Measurements from ENCODE around the gene PGAM5.
"Not testable (repeated sequence)": the region's sequence is repeated elsewhere in the genome, so short reads cannot be mapped to it uniquely, and the experiment has no call there.

The PGAM5 gene

DNA sequence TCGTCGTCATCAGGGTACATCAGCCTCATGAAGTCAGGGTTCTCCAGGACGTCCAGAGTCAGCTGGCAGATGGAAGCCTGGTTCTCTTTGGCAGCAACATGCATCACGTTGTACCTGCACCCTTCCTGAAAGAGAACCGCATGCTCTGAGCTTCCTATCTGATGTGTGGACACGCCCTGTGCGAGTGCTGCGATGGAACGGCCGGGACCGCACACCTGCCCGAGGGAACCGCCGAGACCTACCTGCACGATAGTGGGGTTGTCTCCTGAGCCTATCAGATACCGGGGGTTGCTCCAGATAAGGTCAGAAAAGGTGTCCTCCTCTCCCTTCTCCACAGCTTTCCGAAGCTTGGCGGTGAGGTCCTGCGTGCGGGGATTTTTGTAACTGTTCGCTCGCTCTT, 37.3 kb downstream of the PGAM5 start:
- DNase-seq (ENCODE audit: low read depth in 2 of 2): no peak

DNA sequence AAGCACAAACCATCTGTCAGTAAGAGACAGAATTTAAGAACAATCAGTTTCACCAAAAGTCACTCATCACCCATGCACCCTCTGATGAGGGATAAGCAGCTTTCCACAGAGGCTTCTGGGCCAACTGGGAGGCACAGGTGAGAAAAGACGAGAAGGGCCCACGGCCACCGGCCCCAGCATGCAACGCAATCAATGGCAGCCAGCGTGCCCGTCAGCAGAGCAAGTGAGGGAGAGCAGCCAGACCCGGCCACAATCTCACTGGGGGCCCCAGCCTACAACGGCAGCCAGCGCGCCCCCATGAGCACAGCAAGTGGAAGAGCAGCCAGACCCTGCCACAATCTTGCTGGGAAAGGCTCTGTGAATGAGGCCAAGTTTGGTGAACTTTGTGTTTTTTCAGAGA, 37.7 kb downstream of the PGAM5 start:
- DNase-seq (ENCODE audit: low read depth in 2 of 2): no peak

DNA sequence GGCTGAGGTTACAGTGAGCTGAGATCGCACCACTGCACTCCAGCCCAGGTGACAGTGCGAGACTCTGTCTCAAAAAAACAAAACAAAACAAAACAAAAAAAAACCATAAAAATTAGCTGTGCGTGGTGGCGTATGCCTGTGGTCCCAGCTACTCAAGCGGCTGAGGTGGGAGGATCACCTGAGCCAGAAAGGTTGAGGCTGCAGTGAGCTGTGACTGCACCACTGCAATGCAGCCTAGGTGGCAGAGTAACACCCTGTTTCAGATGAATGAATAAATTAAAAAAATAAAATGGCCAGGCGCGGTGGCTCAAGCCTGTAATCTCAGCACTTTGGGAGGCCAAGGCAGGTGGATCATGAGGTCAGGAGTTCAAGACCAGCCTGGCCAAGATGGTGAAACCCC, 43.0 kb downstream of the PGAM5 start:
- DNase-seq (ENCODE audit: low read depth in 2 of 2): not testable (repeated sequence)

DNA sequence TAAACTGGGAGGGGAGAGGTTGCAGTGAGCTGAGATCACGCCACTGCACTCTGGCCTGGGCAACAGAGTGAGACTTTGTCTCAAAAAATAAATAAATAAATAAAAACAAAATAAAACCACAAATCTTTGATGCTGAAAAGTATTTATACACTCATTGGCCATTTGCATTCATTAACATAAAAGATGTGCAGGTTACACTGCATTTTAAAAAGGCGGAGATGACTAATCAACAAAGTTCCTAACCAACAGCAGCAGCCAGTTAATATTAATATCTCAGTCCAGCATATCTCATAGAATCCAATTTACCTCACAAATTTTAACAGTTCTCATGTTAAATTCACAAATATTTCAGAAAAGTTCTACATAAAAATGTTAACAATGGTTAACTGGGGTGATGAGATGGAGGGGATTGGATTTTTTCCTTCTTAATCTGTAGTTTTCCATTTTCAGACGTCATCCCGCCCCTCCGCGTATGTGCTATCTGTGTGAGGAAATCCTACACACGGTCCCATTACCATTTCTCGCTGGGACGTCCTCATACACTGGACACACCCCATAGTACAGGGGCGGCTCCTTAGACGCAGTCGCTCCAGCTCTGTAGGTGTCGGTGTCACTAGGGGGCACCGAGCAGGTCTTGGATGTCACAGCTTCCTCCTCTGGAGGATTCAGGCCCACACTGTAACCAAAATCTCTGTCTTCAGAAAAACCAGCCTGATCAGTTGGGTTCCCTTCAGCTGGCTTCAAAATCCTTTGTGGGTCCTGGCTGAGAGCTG, 43.7 kb downstream of the PGAM5 start:
- DNase-seq (ENCODE audit: low read depth in 2 of 2): no peak

DNA sequence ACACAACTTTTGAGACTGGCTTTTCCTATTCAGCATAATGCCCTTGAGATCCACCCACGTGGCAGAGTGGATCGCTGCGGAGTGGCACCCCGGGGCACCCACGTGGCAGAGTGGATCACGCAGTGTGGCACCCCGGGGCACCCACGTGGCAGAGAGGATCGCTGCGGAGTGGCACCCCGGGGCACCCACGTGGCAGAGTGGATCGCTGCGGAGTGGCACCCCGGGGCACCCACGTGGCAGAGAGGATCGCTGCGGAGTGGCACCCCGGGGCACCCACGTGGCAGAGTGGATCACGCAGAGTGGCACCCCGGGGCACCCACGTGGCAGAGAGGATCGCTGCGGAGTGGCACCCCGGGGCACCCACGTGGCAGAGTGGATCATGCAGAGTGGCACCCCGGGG, 48.2 kb downstream of the PGAM5 start:
- DNase-seq (ENCODE audit: low read depth in 2 of 2): not testable (repeated sequence)

DNA sequence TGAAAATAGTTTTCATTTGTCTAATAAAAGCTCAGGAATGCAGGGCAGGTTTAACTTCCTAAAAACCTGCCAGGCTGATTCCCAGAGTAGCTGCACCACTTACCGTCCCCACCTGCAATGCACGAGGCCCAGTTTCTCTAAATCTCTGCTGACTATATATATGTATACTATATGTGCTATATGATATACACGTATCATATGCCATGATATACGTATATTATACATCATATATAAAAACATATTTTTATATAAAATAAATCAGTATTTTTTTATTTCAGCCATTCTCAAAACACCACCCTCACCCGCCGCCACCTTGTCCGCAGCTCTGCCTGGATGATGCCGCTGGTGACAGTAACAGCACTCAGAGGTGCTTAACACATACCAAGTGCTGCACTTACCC, 48.7 kb downstream of the PGAM5 start:
- no peak for DNase-seq (ENCODE audit: low read depth in 2 of 2)

DNA sequence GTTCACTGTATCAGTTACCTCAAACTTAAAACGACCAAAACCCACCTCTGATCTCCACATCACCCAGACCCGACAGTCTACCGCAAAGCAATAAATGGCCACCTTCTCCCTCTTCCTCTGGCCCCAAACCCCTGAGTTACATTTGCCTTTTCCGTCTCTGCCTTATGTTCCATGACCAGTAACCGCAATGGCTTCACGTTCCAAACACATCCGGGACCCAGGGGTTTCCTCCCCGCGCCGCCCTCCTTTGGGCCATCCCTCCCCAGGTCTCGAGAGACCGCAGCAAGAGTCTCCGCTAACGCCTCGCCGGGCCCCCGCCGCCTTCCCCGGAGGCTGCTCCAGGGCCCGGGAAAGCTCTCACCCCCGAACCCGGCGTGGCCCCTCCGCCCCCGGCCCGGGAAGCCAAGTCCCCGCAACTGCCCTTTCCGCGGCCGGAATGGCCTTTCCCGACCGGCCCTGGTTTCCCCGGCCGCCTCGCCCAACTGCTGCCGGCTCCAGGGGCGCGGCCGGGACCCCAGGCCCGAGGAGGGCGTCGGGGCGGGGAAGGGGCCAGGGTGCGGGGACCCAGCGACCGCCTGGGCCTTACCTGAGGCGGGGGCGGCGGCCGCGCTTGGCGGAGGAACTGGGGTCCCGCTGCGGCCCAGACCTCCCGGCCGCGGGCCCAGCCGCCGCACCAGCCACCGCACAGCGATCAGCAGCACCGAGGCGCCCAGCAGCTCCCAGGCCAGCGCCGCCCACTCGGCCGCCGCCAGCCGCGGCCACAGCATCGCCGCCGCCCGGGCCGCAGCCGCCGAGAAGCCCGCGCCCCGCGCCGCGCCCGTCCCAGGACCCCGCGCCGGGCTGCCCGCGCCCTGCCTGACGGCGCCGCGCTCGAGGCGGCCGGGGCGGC, 50.6 kb downstream of the PGAM5 start, which contains the start of gene ANKLE2:
Gene ANKLE2 (minus strand): TSS at position 801 of the 889 bp plus-strand sequence. CDS start 34 bp downstream, at position 767.
- DNase-seq (ENCODE audit: low read depth in 2 of 2): peak in 1 of 2 experiments; percentile 20

DNA sequence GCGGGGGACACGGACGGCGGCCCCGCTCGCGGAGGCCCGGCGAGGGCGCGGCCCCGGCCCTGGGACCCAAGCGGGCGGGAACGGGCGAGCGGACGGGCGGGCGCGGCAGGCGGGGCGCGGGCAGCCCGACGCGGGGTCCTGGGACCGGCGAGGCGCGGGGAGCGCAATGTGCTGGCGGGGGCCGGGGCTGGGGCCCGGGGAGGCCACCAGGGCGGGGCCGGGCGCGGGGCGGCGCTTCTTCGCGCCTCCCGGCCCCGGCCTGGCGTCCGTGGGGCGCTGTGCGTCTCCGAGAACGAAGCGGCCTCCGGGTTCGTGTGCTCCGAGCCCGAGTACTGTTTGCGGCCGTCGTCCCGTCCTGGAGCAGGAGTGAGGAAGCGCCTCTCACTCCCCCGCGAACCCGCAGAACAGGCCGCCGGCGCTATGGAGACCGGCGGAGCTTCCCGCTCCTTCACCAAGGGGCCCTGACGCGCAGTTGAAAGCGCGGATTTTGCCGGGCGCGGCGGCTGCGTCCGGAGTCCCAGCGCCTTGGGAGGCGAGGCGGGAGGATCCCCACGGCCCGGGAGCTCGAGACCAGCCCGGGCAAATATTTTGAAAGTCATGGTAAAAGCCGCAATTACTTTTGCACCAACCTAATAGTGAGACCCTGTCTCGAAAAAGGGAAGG, 51.4 kb downstream of the PGAM5 start:
- DNase-seq (ENCODE audit: low read depth in 2 of 2): peak; percentile 80

DNA sequence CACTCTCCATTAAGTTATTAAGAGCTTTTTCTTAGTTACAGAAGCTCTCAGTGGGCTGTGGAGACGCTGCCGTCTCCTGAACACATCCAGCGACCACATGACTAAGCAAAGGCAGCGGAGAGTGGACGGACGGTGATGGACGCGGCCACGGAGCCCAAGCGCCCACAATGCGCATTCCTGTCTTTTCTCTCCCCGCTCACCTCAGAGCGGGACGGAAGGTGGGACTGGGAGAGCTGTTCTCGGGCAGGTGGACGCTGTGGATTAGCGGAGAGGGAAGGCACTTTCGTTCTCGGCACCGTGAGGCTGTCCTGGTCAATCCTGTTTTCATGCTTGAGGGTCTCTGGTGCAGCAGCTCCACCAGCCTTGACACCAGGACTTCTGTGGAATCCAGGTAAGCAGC, 53.6 kb downstream of the PGAM5 start:
- no peak for DNase-seq (ENCODE audit: low read depth in 2 of 2)

DNA sequence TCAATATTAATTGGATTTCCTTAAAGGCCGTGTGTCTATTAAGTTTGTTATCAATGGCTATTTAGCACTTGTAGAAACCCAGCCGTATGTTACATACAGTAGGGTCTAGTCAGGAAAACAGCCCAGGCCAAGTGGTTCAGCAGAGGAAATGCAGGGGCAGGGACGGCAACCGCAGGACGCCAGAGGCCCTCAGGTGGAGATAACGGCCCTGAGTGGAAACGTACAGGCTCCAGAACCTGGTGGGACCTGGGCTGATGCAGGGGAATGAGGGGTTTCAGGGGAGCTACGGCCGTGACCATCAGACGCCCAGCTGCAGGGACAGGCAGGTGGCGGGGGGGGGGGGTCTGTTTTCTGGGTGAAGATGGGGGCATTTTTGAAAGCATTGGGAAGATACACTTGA, 54.7 kb downstream of the PGAM5 start:
- DNase-seq (ENCODE audit: low read depth in 2 of 2): no peak

DNA sequence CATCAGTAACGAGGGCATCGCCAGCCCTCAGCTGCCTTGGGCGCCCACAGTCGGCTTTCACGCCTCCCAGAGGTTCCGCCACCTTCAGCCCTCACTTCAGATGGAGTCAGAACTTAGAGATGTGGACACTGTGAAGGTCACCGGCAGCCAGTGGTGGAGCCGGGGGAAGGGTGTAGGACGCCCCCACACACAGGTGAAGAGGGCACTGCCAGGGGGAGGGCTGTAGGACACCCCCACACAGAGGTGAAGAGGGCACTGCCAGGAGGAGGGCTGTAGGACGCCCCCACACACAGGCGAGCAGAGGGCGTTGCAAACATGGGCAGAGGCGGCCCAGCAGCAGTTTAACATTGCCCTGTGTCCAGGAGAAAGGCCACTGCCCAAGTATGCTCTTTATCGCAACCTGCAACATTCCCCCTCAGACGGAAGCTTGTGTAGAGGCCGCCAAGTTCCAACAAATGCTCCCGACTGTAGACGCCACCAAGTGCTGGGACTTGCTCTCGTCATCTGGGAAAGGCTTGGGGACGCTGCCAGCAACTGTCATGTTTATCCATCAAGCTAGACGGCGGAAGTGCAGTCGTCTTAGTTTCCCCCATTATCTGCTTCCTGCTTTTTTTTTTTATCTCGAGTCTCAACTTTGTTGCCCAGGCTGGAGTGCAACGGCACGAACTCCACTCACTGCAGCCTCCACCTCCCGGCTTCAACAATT, 55.9 kb downstream of the PGAM5 start:
- no peak for DNase-seq (ENCODE audit: low read depth in 2 of 2)

DNA sequence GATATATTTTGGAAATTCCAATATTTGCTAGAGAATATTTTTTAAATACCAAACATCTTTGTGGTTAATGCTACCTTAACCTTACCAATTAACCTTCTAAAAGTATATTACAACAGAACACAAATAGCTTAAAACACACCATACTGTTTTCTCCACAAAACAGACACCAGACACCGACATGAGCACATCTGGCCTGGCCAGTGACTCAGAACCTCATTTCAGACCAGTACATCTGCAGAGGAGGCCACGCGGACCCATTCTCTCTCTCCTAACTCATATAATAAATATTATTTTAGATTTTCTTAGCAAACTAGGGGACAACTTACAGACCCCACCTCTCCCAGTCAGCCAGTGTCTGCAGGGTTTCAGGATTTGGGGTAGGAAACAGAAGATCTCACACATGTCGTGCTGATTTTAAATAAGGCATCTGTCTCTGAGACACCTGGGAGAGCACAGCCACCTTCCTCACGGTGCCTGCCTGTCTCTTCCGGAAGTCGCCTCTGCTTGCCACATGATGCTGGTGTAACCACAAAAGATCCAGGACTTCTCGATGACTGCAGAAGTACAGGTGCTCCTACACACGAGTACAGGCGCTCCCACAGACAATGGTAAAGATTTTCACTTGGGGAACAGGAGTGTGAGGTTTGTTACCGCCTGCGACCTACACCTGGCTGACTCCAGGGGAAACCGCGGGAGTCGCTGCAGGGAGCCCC, 60.6 kb downstream of the PGAM5 start:
- DNase-seq (ENCODE audit: low read depth in 2 of 2): no peak
